Activated T-cell treated with anti-CD3 and anti-CD28 coated beads, Interleukin-2, amount 50 U/mL, for 72 hours (primary cell): ENCODE results near the gene UBA3. TPM values are rescaled to one million over a fixed set of nuclear protein-coding genes. Genes with fewer than 3 reads are reported as not detected.

ENCODE experiments used
- ATAC-seq, 2 donors: fragments of 150-1000 bp; cut with Tn5 transposase; replicated peaks in 1 of 2; 2 replicates each; pipeline ENCODE4 v1.10.0; 2021; ENCODE audit warnings: moderate library complexity in 2 of 2, mild to moderate bottlenecking in 1 of 2
- DNase-seq, 2 donors: peaks; one replicate each; pipeline ENCODE4 v3.0.0; 2021 to 2022; ENCODE audit warnings: mixed read lengths in 1 of 2
- H3K27ac Mint-ChIP-seq: one replicate; pipeline ENCODE4 v1.8.0; 2022; ENCODE audit warnings: mild to moderate bottlenecking, moderate library complexity, mixed read lengths
- H3K27me3 Mint-ChIP-seq: one replicate; pipeline ENCODE4 v1.8.0; 2022; ENCODE audit warnings: low read depth, mixed read lengths
- H3K36me3 Mint-ChIP-seq, 2 donors: one replicate each; pipeline ENCODE4 v1.8.0; 2022; ENCODE audit warnings: mixed read lengths in 2 of 2, mild to moderate bottlenecking in 1 of 2; ENCODE audit not compliant: insufficient read depth in 2 of 2
- H3K4me1 Mint-ChIP-seq: one replicate; pipeline ENCODE4 v1.8.0; 2022; ENCODE audit warnings: low read depth, mixed read lengths
- H3K4me3 Mint-ChIP-seq, 2 donors: one replicate each; pipeline ENCODE4 v1.8.0; 2022; ENCODE audit warnings: mild to moderate bottlenecking in 2 of 2, mixed read lengths in 2 of 2, moderate library complexity in 2 of 2
- H3K9me3 Mint-ChIP-seq, 2 donors: one replicate each; pipeline ENCODE4 v1.8.0; 2022; ENCODE audit warnings: mixed read lengths in 2 of 2
- total RNA-seq, 2 donors: library from RNA; stranded (reverse); gene quantifications; one replicate each; pipeline ENCODE4 v1.2.3, GENCODE V29; 2022

The UBA3 gene
- total RNA-seq, 2 donors from 2014 or later = 81.5 to 95.3 TPM

DNA sequence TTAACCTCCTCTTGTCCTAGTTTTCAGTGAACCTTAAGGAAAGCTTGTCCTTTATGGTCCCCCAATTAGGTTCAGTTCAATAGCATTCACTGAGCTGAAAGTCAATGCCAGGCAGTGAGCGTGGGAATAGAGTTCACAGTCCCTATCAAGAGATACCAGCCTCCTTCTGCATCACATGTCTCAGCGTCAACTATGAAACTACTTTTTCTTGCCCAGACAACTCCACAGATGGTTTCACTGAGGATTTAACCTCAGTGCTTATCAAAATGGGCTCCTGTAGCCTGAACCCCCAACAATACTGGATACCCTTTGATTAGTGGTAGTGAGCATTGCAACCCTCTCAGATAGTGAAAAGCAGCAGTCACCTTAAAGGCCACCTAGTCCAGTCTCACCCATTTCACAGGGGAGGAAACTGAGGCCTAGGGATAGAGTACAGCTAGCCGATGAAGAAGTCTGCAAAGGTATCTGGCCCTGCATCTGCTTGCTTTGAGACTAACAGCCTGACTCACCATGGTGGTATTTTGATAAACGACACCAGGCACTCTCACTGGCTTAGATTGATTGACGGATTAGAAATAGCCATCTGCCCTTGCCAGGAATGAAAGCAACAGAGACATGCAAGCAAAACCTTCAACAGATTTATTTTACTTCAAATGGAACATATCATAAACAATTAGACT, 1.6 kb upstream of the UBA3 start:
- Mint-ChIP-seq H3K36me3 (peaks cover 14 to 16% of the 10 kb centered on the region in 2 donors), H3K27me3 (no peaks in the 10 kb centered on the region), H3K4me1 (peaks cover 66% of the 10 kb centered on the region), H3K27ac (peak overlapping the region; percentile 96), H3K9me3 (no peaks in the 10 kb centered on the region), H3K4me3 (peak overlapping the region; percentile 95 to 96)
- ATAC-seq (peak in 1 of 2 donors; percentile 10), DNase-seq (peak; percentile 29 to 39)

DNA sequence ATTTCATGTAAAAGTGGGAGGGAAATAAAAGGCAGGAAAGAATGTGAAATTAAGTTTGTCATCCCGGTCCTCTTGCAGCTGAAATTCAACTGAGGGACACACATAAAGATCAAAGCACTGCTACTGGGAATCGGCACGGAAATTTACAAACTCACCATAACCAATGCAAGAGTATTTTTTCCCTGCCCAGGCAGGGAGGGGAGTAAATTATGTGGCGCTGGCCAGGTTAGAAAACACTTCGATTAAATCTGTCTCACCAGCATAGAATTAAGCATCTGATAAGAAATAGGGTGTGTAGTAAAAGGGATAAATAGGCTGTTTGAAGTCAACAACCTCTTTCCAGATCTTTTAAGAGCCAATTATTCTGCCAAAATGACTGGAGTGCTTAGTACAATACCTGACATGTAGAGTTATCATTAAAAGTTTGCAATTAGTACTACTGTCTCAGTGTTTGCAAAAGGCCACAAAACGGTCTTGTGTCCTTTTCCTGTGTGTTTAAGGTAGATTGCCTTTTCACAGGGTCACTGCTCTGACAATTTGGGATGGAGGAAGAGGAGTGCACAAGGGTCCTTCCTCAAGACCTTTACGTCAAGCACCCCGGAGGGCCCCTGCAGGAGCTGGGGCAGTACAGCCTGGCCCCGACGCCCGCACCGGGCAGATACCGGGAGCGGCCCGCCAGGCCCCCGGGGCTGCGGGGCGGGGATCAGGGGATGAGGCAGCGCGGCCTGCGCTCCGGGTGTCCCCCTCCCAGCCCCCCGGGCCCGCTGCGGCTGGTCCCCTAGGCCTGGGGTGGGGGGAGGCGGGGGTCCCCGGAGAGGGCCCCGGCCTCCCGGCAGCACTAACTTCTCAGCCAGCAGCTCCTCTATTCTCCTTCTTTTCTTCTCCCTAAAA, 651 bp downstream of the UBA3 start:
- peaks cover 64% of the 10 kb centered on the region for H3K4me1 Mint-ChIP-seq
- peak overlapping the region; percentile 87 for H3K27ac Mint-ChIP-seq
- H3K4me3 Mint-ChIP-seq = peak overlapping the region; percentile 88 to 93
- ATAC-seq (peak in 1 of 2 donors; percentile 12), DNase-seq (peak in 1 of 2 donors; percentile 44)
- H3K27me3 Mint-ChIP-seq = no peaks in the 10 kb centered on the region
- H3K36me3 Mint-ChIP-seq = peaks cover 7 to 10% of the 10 kb centered on the region in 2 donors
- H3K9me3 Mint-ChIP-seq = no peaks in the 10 kb centered on the region

DNA sequence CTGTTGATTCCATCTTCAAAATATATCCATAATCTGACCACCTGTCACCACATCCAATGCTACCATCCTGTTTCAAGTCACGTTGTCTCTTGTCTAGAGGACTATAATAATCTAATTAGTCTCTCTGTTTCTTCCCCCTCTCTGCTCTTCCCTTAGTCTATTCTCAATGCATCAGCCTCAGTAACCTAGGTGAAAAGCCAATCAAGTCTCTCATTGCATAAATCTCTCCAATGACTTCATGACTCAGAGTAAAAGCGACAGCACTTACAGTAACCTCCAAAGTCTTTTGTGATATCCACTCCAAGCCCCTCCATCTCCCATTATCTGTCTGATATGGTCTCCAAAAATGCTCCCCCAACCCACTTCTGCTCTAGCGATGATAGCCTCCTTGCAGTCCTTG, 7.2 kb downstream of the UBA3 start:
- Mint-ChIP-seq H3K4me3 (no peak overlapping the region), H3K27ac (peak overlapping the region; percentile 21), H3K4me1 (peaks cover 24% of the 10 kb centered on the region), H3K36me3 (peaks cover 13 to 29% of the 10 kb centered on the region in 2 donors), H3K27me3 (no peaks in the 10 kb centered on the region), H3K9me3 (no peaks in the 10 kb centered on the region)
- peak in 1 of 2 donors; percentile 44 for ATAC-seq
- no peak for DNase-seq

- DNase-seq (no peak), ATAC-seq (peak in 1 of 2 donors; percentile 44)
- peaks cover 6 to 17% of the 10 kb centered on the region in 2 donors for H3K36me3 Mint-ChIP-seq
- peaks cover 36% of the 10 kb centered on the region for H3K4me1 Mint-ChIP-seq
- H3K27me3 Mint-ChIP-seq = no peaks in the 10 kb centered on the region
- H3K4me3 Mint-ChIP-seq = peak overlapping the region in 1 of 2 donors; percentile 74
- peak overlapping the region; percentile 97 for H3K27ac Mint-ChIP-seq
- no peaks in the 10 kb centered on the region for H3K9me3 Mint-ChIP-seq
These were observed 14.0 kb downstream of the UBA3 start for GRCh38 chr3:69066121-69066520.

DNA sequence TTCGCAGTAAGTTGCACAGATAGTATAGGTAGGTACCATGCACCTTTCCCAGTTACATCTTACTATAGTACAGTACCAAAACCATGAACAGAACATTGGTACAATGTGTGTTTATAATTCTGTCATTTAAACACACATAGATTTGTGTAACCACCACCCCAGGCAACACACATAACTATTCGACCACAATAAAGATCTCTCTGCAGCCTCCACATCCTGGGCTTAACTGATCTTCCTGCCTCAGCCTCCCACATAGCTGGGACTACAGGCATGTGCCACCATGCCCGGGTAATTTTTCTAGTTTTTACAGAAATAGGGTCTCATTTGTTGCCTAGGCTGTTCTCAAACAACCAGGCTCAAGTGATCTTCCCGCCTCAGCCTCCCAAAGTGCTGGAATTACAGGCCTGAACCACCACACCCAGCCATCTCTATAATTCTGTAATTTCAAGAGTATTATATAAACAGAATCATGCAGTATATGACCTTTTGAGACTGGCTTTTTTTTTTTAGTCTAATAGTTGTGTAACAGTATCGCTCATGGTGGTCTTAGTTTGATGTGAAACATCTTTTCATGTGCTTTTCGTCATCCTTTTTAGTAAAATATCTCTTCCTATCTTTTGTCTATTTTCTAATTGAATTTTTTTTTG, 14.7 kb downstream of the UBA3 start:
- peak overlapping the region; percentile 97 for H3K27ac Mint-ChIP-seq
- peaks cover 40% of the 10 kb centered on the region for H3K4me1 Mint-ChIP-seq
- DNase-seq (peak; percentile 25 to 33), ATAC-seq (peak; percentile 86 to 93)
- no peaks in the 10 kb centered on the region for H3K9me3 Mint-ChIP-seq
- no peaks in the 10 kb centered on the region for H3K27me3 Mint-ChIP-seq
- peaks cover 11 to 18% of the 10 kb centered on the region in 2 donors for H3K36me3 Mint-ChIP-seq
- peak overlapping the region; percentile 5 to 74 for H3K4me3 Mint-ChIP-seq

- DNase-seq (no peak), ATAC-seq (no peak)
- no peaks in the 10 kb centered on the region for H3K9me3 Mint-ChIP-seq
- H3K27me3 Mint-ChIP-seq = no peaks in the 10 kb centered on the region
- H3K27ac Mint-ChIP-seq = peak overlapping the region; percentile 85
- H3K36me3 Mint-ChIP-seq = peaks cover 17 to 30% of the 10 kb centered on the region in 2 donors
- peak overlapping the region; percentile 7 to 80 for H3K4me3 Mint-ChIP-seq
- H3K4me1 Mint-ChIP-seq = peaks cover 58% of the 10 kb centered on the region
These were observed 16.5 kb downstream of the UBA3 start for GRCh38 chr3:69063636-69064035.

- Mint-ChIP-seq H3K4me3 (peak overlapping the region; percentile 10 to 61), H3K27me3 (no peaks in the 10 kb centered on the region), H3K4me1 (peaks cover 41% of the 10 kb centered on the region), H3K9me3 (no peaks in the 10 kb centered on the region), H3K27ac (peak overlapping the region; percentile 89), H3K36me3 (peaks cover 17 to 40% of the 10 kb centered on the region in 2 donors)
- no peak for DNase-seq
- ATAC-seq = peak; percentile 81 to 84
These were observed 20.5 kb downstream of the UBA3 start for GRCh38 chr3:69059688-69060087.

DNA sequence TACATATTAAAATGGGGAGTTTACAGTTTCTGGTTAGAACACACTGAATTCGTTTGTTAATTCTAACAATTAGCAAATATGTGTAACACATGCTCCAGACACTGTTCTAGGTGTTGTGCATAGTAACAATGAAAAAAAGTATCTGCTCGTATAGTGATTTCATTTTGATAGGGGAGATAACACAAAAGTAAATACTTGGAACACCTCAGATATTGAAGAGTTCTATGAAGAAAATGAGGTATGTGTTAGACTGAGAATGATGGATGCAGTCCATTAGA, 21.3 kb downstream of the UBA3 start:
- no peaks in the 10 kb centered on the region for H3K27me3 Mint-ChIP-seq
- peaks cover 33% of the 10 kb centered on the region for H3K4me1 Mint-ChIP-seq
- ATAC-seq (peak in 1 of 2 donors; percentile 30), DNase-seq (no peak)
- H3K36me3 Mint-ChIP-seq = peaks cover 17 to 42% of the 10 kb centered on the region in 2 donors
- peak overlapping the region; percentile 89 for H3K27ac Mint-ChIP-seq
- no peaks in the 10 kb centered on the region for H3K9me3 Mint-ChIP-seq
- peak overlapping the region; percentile 10 to 61 for H3K4me3 Mint-ChIP-seq

DNA sequence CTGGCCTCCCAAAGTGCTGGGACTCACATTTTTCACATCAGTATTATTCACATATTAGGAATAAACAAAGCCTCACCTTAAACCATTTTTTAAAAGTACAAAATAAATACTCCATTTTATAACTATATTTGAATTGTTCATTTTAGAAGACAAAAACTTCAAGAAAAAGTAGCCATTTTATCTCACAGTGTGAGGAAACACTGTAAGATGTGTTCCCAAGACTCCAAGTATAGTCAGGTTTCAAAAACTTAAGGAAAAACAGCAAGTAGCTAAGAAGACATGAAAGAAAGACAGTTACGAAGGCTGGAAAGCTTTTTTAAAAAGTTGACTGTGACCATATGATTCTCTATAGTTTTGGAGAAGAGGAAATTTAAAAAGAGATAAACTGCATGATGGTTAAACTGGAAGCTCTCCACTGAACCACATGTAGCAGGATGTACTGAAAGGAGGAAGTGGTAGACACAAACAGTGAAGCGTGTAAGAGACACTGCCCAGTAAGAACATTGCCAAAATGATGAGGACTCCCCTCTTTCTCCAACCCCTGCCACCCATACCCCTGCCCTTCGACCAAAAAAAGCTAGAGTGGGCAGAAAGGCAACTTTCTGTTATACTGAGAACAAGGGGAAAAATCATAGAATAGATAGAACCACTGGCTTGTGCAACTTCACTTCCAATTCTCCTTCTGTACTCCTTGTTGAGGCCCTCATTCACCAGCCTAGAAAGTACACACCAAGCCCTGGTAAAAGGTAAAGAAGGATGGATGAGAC, 21.8 kb downstream of the UBA3 start:
- peak overlapping the region; percentile 89 for H3K27ac Mint-ChIP-seq
- H3K4me3 Mint-ChIP-seq = peak overlapping the region; percentile 10 to 61
- H3K9me3 Mint-ChIP-seq = no peaks in the 10 kb centered on the region
- no peaks in the 10 kb centered on the region for H3K27me3 Mint-ChIP-seq
- H3K36me3 Mint-ChIP-seq = peaks cover 15 to 44% of the 10 kb centered on the region in 2 donors
- DNase-seq = no peak
- peak; percentile 75 to 85 for ATAC-seq
- H3K4me1 Mint-ChIP-seq = peaks cover 29% of the 10 kb centered on the region

DNA sequence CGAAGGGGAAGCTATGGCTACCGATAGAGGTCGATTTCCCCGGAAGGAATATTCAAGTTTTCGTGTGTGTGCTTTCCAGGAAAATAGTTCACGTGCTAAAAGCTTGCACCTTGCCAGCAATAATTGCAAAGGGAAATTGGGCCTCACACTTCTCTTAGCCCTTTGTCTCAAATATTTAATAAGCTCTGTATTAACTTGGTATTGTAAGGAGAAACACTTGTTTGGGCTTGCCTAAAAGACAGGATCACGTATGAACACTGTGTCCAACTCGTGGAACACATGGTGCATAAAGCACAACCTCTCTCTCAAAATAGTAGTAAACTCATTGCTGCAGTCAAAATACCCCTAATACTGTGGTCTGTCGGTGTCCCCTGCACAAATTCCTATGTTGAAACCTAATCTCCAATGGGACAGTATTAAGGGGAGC, 27.7 kb downstream of the UBA3 start:
- no peaks in the 10 kb centered on the region for H3K27me3 Mint-ChIP-seq
- peak overlapping the region; percentile 96 for H3K27ac Mint-ChIP-seq
- DNase-seq = no peak
- H3K4me1 Mint-ChIP-seq = peaks cover 37% of the 10 kb centered on the region
- no peaks in the 10 kb centered on the region for H3K9me3 Mint-ChIP-seq
- ATAC-seq = peak; percentile 2 to 3
- peak overlapping the region; percentile 94 to 99 for H3K4me3 Mint-ChIP-seq
- H3K36me3 Mint-ChIP-seq = peaks cover 11 to 26% of the 10 kb centered on the region in 2 donors

DNA sequence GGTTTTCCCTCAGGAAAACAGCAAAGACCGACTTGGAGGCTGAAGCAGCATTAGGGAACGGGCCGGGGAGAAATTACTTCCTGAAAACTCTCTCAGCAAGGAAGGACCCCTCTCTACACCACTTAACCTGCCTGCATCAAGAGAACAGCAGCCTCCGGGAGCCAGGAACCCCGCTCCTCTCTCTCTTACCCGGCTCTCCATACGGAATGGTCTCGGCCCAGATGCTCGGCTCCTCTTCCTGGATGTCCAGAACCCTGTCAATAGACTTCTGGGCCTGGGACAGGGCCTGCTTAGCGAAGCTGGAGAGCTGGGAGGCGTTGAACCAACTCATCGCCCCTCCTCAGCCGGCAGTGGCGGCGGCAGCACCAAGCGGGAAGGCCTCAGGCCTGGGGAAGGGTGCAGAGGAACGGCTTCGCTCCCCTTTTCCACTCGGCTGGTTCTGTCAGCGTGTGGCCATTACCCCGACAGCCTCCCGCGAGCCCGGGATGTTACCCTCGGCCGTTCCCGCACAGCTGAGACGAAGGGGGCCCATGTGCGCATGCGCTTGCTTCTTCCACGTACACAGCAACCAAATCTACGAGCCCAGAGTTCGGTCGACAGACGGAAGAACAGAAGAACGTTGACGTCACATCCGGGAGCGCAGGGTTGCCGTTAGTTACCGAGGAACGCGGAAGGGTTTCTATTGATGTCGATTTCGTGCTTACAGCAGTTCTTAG, 28.3 kb downstream of the UBA3 start, which contains the start of gene TMF1:
TSS of gene TMF1 (minus strand) at position 578 of the 716 bp plus-strand sequence. CDS start at position 331, 247 bp downstream.
- ATAC-seq (peak; percentile 96 to 97), DNase-seq (peak; percentile 97)
- peak within 1 kb of the TSS; percentile 94 to 99 for H3K4me3 Mint-ChIP-seq
- peaks cover 41% of the 10 kb centered on the region for H3K4me1 Mint-ChIP-seq
- H3K27me3 Mint-ChIP-seq = no peaks in the 10 kb centered on the region
- H3K9me3 Mint-ChIP-seq = no peaks in the 10 kb centered on the region
- peak within 1 kb of the TSS; percentile 96 for H3K27ac Mint-ChIP-seq
- H3K36me3 Mint-ChIP-seq = peaks cover 15 to 26% of the 10 kb centered on the region in 2 donors

GRCh38 chr3:69048990-69049389, 31.2 kb downstream of the UBA3 start:
- no peak for ATAC-seq
- peaks cover 46% of the 10 kb centered on the region for H3K4me1 Mint-ChIP-seq

More at GRCh38 chr3:69048990-69049389, 31.2 kb downstream of the UBA3 start:
- no peak for DNase-seq
- Mint-ChIP-seq H3K27ac (no peak overlapping the region), H3K9me3 (no peaks in the 10 kb centered on the region), H3K27me3 (no peaks in the 10 kb centered on the region), H3K36me3 (peaks cover 15 to 21% of the 10 kb centered on the region in 2 donors), H3K4me3 (peak overlapping the region in 1 of 2 donors; percentile 73)
